ENCODE results near the gene STK39.

Gene STK39

GRCh38 chr2:168247341-168248261, at the start of gene STK39:
STK39 (minus strand) TSS chr2:168247595; CDS start chr2:168247435, 160 bp downstream.
- peak; percentile 88 for DNase-seq (ENCODE audit: low spot score)
- TF ChIP-seq CTCF (IDR thresholded peaks at IDR 0.05; ENCODE audit: extremely low read depth, missing control alignments), result no peak

GRCh38 chr2:168295051-168295450, 47.7 kb upstream of the STK39 start:
- TF ChIP-seq CTCF (IDR thresholded peaks at IDR 0.05; ENCODE audit: extremely low read depth, missing control alignments), result no peak
- DNase-seq (ENCODE audit: low spot score), result no peak

GRCh38 chr2:168294409-168294808, 47.0 kb upstream of the STK39 start:
- no peak for TF ChIP-seq CTCF (IDR thresholded peaks at IDR 0.05; ENCODE audit: extremely low read depth, missing control alignments)
- no peak for DNase-seq (ENCODE audit: low spot score)

- DNase-seq (ENCODE audit: low spot score), result no peak
- TF ChIP-seq CTCF (IDR thresholded peaks at IDR 0.05; ENCODE audit: extremely low read depth, missing control alignments), result no peak
Observed at GRCh38 chr2:168293766-168294165, 46.4 kb upstream of the STK39 start.

GRCh38 chr2:168290391-168290790, 43.0 kb upstream of the STK39 start:
- TF ChIP-seq CTCF (IDR thresholded peaks at IDR 0.05; ENCODE audit: extremely low read depth, missing control alignments), result no peak
- DNase-seq (ENCODE audit: low spot score), result no peak

GRCh38 chr2:168289880-168290279, 42.5 kb upstream of the STK39 start:
- DNase-seq (ENCODE audit: low spot score), result no peak
- TF ChIP-seq CTCF (IDR thresholded peaks at IDR 0.05; ENCODE audit: extremely low read depth, missing control alignments), result no peak

GRCh38 chr2:168286535-168286934, 39.1 kb upstream of the STK39 start:
- no peak for TF ChIP-seq CTCF (IDR thresholded peaks at IDR 0.05; ENCODE audit: extremely low read depth, missing control alignments)
- DNase-seq (ENCODE audit: low spot score), result no peak

All from GM20000 (cell line).